Suppressor macrophage (primary cell): ENCODE data around the gene WDR45.
A peak's percentile ranks its signal among the peaks of the same experiment; 100 is the strongest.

ENCODE experiments used
- DNase-seq, 4 experiments: peaks; one replicate each; pipeline ENCODE4 v3.0.0-alpha.2; 2020 to 2022
- total RNA-seq, 17 experiments: gene quantifications; one replicate each; lab custom pipeline; 2026; ENCODE audit warnings: mixed read lengths in 6 of 17, inconsistent platforms in 3 of 17; lab: John Stamatoyannopoulos, UW

Gene WDR45
- total RNA-seq = 5.7 to 16.2 (median 8.1) reads per million in 17 experiments

DNA sequence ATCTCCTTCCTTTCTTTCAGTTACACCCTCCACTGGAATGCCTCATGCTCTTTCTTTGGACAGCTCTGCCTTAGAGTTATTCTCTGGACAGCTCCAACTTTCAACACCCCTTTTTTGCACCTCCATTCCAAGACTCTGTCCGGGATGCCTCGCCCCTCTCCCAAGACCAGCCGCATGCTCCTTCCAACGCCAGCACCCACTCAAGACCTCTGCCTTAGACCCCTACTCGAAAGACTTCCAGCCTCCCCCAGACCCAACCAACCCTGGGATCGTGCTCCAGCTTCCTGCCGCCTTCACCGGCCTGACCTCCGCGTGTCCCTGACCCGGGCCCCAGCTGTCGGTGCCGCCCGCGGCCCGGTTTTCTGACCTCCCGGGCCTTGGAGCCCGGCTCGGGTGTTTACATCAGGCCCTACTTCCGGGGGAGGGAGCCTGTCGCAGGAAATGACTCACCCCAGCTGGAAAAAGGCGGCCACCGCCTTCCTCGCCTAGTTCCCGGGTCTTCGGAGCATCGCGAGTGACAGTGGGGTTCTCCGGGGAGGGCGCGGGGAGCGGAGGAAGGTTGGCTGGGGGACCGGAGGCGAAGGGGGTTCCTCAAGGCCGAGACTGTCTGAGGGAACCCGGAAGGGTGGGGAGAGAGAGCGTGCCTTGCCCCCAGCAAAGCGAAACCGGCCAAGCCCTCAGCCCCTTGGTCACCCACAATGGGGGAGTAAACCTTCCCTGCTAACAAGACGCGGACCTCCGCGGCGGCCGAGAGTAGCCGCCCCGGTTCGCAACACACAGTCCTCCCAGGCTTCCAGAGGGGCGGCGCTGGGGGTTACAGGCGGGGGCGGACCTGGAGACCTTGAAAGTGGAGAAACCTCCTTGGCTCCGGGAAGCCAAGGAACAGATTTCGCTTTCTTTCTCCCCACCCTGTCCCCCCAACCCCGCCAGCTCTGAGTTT is at the start of gene WDR45:
Gene WDR45 (minus strand): TSS at position 399 of the 940 bp plus-strand sequence. CDS start 1,792 bp downstream, outside the sequence.
- peak; percentile 58 to 82 (median 78) for DNase-seq

DNA sequence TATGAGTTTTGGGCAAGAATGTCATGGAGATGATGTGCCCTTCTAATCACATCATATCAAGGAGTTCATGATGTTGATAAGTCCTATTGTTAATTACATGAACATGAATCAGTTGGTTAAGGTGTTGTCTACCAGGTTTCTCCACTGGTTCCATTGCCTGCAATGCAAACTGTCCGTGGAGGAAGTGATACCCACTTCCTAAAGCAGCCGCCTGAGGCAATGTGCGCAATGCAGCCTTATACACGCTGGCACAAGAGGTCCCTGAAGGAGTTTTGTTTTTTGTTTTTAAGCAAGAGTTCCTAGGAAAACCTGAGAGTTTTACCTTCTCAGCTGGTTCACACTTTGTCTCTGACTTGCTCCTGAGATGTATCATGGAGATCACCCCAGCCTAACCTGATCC is 49.7 kb upstream of the WDR45 start:
- peak; percentile 22 to 66 (median 56) for DNase-seq

DNA sequence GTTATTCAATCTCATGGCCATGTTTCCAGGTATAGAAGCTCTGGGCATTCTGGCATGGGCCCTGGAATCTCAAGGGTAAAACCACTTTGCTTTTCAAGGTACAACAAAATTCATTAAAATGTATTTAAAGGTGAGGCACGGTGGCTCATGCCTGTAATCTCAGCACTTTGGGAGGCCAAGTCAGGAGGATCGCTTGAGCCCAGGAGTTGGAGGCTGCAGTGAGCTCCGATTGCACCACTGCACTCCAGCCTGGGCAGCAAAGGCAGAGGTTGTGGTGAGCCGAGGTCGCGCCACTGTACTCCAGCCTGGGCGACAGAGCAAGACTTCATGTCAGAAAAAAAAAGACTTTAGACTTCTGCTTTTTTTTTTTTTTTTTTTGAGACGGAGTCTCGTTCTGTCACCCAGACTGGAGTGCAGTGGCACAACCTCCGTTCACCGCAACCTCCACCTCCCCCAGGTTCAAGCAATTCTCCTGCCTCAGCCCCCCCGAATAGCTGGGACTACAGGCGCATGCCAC is 48.1 kb upstream of the WDR45 start:
- DNase-seq = peak; percentile 6 to 40 (median 23)

DNA sequence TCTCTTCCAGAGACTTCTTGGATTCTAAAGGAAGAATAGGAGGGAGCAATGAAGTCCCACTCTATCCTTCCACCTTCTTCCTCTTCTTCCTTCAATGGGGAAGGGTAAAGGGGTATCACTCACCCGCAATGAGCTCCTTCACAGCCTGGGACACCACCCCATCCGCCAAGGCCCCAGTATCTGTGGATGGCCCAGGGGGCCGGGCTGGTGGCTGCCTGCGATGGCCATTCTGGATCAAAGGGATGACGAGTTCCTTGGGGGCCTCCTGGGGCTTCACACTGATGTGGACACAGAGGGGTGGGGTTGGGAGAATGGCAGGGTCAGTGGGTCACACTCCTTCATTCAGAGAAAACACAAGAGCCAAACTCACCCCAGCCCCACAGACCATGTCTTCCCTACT is 42.8 kb upstream of the WDR45 start:
- no peak for DNase-seq

DNA sequence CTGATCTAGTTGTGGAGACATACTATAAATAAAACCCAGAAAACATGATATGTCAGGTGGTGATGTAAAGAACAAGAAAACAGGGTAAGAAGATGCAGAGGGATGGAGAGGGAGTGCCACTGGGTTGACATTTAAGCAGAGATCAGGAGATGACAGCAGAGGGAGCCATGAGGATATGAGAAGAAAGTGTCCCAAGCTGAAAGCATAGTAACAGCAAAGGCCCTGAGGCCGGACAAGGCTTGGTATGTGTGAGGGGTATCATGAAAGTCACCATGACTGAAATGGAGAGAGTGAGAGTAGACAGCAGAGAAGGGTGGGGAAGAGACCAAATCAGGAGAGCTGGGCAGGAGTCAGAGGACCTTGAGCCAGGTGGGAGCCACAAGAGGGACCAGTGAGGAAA is 40.4 kb upstream of the WDR45 start:
- no peak for DNase-seq

DNA sequence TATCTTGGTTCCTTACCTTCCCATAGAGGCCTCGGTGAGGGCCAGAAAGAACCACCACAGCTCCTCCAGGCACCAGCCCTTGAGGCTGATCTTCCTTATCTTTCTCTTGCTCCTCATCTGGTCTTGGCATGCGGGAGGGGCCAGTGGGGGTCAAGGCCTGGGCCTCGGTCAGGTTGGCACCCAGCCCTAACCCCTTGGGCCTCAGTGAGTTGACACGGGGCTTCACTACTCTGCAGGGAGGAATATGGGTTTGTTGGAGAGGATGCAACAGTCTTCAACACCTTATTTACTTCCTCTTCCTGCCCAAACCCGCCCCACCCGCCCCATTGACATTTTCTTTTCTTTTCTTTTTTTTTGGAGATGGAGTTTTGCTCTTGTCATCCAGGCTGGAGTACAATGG is 37.9 kb upstream of the WDR45 start:
- DNase-seq = no peak

DNA sequence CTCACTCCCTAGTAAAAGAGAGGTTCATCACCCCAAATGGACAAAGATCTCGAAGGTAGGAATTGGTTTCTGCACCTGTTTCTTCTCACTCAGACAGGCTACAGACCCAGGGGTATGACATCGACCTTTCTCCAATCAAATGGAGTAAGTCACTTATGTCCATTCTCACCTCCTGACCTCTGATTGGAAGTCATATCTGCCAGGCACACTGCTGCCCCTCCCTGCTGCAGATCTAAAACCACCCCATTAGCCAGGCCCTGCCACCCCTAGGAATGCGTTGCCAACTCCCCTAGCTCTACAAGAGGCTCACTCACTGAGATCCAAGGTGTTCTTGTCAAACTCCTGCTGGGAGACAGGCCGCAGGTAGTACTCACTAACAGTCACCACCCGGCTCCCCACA is 37.0 kb upstream of the WDR45 start:
- no peak for DNase-seq

DNA sequence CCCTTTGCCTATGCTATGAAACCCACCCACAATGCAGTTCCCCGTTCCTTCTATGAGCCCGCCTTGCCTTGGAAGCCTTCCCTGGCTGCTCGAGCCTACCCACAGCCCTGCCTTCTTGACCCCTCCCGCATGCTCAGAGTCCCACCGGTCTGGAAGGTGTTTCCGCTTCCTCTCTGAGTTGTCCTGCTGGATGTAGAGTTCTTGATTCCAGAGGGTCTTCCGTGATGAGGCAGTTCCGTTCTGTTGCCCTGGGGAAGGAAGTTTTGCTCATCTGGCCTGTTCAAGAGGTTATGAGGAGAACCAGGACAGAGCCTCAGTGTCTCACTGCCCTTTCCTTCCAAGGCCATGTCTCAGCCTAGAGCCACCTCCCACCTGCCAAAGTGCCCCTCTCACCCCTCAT is 36.4 kb upstream of the WDR45 start:
- DNase-seq = no peak

DNA sequence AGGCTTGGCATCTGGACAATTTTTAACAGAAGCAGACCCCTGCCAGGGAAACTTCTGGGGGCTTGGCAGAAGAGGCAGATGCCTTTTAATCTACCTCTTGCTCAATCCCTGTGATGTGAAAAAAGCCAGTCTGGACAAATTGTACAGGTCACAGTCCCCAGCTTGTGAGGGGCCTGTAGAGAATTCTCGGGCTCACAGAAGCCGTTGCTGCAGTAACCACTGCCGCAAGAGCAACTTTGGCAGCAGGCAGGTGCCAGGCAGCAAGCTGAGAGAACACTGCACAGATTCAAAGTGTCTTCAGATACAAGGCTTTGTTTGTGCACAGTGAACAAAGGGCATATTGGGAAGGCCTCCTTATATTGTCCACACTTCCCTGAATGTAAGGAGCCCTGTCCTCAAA is 32.1 kb upstream of the WDR45 start:
- DNase-seq = no peak

DNA sequence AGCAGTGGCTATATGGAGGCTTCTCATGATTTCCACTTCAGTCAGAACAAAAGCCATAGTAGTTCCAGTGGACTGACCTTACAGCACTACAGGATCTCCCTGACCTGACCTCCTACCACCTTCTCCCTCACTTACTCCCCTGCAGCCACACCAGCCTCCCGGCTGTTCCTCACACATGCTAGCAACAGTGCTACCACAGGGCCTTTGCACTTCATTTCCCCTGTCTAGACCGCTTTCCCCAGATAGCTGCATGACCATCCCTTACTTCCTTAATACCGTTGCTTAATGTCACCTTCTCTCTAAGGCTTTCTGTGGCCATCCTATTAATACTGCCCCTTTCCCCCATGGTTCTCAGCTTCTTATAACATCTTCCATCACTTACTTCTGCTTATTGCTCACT is 30.7 kb upstream of the WDR45 start:
- no peak for DNase-seq

DNA sequence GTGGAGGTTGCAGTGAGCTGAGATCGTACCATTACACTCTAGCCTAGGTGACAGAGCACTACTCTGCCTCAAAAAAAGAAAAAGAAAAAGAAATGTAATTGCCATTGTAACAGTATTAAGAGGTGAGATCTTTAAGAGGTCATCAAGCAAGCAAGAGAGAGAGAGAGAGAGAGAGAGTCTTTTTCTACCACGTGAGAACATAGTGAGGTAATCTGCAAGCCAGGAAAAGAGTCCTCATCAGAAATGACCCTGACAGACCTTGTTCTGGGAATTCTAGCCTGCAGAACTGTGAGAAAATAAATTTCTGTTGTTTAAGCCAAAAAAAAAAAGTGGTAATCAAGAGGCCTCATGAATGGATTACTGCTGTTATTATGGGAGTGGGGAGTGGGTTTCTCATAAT is 29.0 kb upstream of the WDR45 start:
- no peak for DNase-seq

DNA sequence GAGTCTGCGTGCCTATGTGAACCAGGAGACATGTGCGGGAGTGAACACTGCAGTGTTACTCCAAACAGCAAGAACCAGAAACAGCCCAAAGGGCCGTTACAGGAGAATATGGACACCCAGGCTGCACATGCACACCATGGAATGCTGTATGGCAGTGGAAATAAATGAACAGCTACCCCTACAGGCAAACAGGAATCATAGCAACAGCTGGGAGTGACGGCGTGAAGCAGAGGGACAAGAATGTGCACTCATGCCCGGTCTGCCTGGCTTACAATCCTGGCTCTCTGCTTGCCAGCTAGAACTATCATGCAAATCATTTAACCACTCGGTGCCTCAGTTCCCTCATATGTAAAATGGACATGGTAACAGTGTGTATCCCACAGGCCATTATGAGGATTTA is 27.2 kb upstream of the WDR45 start:
- peak in 3 of 4 experiments; percentile 30 to 31 (median 30) for DNase-seq

DNA sequence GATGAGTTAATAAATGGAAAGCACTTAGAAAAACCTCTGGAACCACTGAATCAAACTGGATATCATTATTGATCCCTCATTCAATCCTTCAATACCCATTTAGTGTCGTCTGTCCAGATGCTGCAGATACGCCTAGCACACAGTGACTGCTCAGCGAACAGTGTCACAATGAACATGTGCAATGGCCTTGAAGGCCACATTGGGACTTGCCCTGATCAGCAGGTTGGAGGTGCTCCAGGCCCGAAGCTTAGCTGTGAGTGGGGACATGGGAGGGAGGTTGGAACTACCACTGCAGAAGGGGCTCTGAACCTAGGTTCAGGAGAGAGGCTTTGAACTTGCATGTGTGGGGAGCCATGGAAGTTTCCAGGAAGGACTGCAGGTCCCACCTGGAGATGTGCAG is 26.6 kb upstream of the WDR45 start:
- no peak for DNase-seq

DNA sequence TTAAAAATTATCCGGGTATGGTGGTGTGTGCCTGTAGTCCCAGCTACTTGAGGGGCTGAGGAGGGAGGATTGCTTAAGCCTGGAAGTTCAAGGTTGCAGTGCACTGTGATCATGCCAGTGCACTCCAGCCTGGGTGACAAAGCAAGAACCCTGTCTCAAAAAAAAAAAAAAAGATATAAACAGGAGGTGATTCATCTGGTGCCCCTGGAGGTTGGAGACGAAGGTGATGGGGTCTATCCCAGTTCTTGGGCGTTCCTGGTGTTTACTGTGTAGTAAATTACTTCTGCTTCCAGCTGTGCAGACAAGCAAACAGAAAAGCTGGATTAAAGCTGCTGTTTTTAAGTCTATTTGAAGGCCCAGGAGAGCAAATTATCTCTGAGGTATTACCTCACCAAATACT is 23.9 kb upstream of the WDR45 start:
- DNase-seq = no peak

DNA sequence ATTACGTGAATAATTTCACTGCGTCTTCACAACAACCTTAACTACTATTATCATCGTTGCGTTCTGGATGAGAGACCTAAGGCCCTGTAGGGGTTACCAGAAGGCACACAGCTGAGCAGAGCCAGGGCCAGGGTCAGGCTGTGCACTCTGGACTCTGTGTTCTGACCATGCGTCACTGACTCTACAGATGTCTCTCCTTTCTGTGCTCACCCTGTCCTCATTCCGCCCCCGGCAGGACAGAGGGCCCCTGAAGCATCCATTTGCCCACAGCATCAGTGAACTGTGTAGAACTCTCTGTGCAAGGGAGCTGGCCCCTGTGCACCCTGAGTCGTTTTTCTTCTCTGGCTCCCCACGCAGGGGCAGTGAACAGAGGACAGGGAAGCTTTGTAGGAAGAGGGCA is 22.5 kb upstream of the WDR45 start:
- no peak for DNase-seq

DNA sequence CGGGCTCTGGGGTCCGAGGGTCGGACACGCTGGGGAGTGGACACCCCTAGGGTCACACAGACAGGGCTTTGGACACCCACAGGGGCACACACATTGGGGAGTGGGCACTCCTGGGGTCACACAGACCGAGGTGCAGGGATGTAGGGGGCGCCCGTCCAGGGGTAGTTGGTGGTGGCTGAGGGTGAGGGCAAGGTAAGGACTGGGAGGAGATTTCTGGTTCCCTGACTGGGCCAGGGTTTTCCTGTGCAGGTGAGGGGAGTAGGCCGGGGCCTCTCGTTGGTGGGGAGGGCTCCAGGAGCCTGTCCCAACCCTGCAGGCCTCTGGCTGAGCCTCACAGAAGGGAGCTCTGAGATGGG is 21.9 kb upstream of the WDR45 start:
- DNase-seq = no peak

DNA sequence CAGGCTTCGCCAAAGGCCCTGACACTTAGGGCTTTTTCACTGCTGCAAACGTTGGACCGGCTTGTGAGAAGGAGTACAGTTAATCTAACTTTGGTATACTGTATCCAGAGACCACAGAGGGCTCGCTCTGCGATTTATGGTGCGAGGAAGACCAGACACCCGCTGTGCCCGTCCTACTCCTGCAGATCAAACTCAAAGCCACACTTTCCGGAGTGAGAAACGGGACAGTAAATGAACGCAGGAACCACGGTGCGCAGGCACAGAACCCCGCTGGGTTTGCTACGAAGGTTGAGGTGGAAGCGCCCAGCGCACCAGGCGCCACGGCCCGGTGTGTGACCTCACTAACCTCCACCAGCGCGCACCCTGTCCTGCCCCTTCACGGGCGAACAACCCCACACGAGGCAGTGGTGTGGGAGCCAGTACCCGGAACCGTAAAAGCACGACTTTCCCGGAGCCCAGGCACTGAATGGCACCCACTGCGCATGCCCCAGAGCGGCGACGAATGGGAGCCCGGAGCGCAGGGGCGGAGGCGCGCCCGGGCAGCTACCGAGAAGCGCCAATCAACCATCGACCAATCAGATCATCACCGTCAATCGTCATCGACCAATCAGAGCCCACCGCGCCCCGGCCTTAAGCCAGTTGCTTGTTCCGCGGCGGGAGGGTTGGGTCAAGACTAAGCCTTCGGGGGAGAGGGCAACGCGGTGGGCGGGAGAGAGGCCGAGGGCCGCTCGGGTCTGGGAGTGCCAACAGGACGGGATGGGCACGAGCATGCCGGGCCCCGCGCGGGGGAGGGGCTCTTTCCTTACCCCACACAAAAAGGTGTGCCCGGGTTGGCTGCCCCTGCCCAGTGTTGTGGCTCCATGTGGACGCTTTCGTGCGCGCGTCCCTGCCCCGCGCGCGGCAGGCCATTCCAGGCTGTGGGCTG is 21.3 kb upstream of the WDR45 start:
- DNase-seq = peak; percentile 94 to 95 (median 94)

DNA sequence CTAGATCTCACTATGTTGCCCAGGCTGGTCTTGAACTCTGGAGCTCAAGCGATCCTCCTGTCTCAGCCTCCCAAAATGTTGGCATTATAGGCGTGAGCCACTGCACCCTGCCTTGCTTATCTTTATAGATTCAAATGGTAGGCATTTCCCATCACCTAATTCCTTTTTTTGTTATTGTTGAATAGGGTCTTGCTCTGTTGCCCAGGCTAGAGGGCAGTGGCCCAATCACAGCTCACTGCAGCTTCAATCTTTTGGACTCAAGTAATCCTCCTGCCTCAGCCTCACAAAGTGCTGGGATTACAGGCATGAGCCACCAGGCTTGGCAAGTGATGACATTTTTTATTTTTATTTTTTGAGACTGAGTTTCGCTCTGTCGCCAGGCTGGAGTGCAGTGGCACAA is 16.7 kb upstream of the WDR45 start:
- DNase-seq = no peak

DNA sequence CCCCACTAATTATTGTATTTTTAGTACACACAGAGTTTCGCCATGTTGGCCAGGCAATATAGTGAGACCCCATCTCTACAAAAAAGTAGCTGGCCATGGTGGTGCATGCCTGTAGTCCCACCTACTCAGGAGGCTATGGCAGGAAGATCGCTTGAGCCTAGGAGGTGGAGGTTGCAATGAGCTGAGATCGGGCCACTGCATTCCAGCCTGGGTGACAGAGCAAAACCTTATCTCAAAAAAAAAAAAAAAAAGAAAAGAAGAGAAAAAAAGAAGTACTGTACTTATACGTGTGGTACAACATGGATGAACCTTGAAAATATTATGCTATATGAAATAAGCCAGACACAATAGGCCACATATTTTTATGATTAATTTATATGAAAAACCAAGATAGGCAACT is 9.9 kb upstream of the WDR45 start:
- DNase-seq = no peak

DNA sequence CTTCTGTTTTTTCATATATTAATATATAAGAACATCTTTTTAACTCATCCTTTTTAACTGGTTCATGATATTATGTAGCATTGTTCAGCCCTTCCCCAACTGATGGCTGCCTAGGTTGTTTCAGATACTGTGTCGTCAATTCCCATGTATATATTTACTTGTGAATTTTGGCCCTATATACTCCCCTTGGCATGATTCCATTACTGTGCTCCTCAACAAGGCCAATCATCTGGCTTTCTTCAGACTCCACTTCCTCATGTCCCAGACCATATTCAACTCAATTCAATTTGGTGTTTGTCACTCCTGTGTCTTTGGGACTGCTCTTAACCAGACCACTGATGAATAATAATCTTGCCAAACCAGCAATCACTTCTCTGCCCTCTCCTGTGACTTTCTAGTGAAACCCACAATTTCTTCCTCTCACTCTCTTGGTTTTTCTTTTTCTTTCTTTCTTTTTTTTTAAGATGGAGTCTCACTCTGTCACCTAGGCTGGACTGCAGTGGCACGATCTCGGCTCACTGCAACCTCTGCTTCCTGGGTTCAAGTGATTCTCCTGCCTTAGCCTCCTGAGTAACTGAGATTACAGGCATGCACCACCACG is 2.7 kb upstream of the WDR45 start:
- DNase-seq = no peak

DNA sequence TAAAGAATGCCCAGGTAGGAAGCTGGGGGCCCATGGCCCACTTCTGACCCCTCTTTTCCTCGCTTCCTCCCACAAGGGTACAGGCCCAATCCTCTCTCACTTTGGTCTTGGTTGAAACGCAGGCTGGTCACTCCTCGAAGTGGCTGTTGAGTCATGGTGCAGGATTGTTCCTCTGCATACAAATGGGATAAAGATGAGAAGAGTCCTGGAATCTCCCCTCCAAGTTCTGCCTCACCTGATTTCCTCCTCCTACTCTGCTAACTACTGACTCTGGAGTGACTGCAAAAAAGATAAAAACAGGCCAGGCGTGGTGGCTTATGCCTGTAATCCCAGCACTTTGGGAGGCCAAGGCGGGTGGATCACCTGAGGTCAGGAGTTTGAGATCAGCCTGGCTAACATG is 1.7 kb downstream of the WDR45 start:
- DNase-seq = no peak

DNA sequence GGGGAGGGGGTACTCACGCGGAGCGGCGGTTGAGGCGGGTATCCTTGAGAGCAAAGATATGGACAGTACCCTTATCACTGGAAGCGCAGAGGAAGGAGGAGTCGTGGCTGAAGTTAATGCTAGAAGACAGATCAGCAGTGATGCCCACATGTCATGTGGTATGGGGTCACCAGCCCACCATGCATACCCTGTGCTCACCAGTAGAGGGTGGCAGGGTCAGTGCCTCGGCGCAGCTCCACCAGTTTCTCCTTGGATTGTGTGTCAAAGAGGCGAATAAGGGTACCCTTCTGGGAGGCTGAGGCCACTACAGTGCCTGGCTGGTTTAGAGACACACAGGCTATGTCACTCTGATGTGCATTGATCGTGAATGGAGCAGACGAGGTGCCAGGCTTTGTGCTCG is 4.3 kb downstream of the WDR45 start:
- no peak for DNase-seq
